LNCAP (cell line): ENCODE measurements around the gene FAM200C.

Source experiments
- TF ChIP-seq, protein P1 (sequence below): fragments of 450-650 bp; IDR thresholded peaks from 2 replicates; pipeline ENCODE4 v1.5.1; 2017; ENCODE audit warnings: mild to moderate bottlenecking

The FAM200C gene

GRCh38 chr5:160363660-160364395, 36.0 kb downstream of the FAM200C start:
- TF ChIP-seq, protein P1, sequence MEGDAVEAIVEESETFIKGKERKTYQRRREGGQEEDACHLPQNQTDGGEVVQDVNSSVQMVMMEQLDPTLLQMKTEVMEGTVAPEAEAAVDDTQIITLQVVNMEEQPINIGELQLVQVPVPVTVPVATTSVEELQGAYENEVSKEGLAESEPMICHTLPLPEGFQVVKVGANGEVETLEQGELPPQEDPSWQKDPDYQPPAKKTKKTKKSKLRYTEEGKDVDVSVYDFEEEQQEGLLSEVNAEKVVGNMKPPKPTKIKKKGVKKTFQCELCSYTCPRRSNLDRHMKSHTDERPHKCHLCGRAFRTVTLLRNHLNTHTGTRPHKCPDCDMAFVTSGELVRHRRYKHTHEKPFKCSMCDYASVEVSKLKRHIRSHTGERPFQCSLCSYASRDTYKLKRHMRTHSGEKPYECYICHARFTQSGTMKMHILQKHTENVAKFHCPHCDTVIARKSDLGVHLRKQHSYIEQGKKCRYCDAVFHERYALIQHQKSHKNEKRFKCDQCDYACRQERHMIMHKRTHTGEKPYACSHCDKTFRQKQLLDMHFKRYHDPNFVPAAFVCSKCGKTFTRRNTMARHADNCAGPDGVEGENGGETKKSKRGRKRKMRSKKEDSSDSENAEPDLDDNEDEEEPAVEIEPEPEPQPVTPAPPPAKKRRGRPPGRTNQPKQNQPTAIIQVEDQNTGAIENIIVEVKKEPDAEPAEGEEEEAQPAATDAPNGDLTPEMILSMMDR, result no peak

DNA sequence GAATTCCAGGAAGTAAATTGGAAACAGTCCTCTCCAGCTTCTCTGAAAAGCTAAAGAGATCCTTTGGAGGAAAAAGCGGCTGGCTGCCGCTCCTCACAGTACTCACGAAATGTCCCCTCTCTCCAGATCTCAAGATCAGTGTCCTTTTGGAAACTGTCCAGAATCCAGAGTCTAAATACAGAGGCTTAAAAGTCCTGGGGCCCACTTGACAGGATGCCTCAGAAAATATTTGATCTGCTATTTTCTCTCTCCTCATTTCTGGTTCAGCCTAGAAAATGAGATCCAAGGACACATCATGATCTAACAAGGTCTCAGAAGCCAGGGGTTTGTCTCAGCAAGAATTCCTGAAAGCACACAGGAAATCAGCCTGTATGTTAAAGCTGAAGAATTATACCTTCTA, 36.6 kb downstream of the FAM200C start:
- TF ChIP-seq, protein P1, result no peak

GRCh38 chr5:160361624-160362228, 38.1 kb downstream of the FAM200C start:
- TF ChIP-seq, protein P1, result no peak

DNA sequence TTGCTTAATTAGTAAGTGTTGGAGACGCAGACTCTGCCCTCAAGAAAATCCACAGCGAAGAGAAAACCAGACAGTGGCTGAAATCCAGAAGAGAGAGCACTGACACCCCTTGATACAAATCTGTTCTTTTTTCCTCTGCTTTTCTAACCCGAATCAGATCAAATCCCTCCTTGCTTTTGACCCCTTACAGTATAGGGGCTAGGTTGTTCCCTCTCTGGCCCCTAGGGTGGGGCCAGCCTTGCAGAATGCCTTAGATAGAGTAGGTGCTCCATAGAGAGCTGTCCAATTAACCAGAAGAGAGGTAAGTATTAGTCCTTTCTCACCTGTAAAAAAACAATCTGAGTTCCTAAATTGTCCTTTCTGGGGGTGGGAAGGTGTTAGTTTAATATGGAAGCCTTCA, 39.5 kb downstream of the FAM200C start:
- TF ChIP-seq, protein P1, result no peak

DNA sequence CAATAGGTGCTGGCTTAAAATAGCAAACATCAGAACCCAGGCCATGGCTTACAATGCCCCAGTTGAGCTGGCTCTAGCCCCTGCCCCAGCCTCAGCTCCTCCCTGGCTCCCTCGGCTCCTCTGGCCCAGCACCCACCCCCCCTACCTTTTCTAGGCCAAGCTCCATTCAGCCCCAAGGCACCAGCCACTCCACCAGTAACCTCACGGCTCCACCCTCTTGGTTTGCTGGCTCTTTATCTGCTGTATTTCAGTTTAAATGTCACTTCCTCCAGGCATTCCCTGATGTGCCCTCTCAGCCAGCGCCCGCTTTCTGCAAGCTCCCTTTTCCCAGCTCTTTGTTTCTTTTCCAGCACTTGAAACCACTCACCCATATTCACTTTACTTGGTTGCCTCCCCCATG, 40.0 kb downstream of the FAM200C start:
- TF ChIP-seq, protein P1, result no peak

- TF ChIP-seq, protein P1, result no peak
These were observed 40.6 kb downstream of the FAM200C start for GRCh38 chr5:160359242-160359641.

GRCh38 chr5:160357861-160358411, 41.9 kb downstream of the FAM200C start:
- TF ChIP-seq, protein P1, result no peak
